ENCODE measurements around the gene NUP93.
A peak's percentile ranks its signal among the peaks of the same experiment; 100 is the strongest.
"Not testable (repeated sequence)": the region's sequence is repeated elsewhere in the genome, so short reads cannot be mapped to it uniquely, and the experiment has no call there.

NUP93 gene

GRCh38 chr16:56866955-56867830, 137.3 kb downstream of the NUP93 start:
- peak in 10 of 51 donors; percentile 3 to 58 (median 11) for DNase-seq

- DNase-seq, result no peak
Observed at GRCh38 chr16:56868175-56868574, 138.2 kb downstream of the NUP93 start.

GRCh38 chr16:56868766-56869165, 138.8 kb downstream of the NUP93 start:
- not testable (repeated sequence) for DNase-seq

- DNase-seq, result no peak
Observed at GRCh38 chr16:56869513-56870275, 139.8 kb downstream of the NUP93 start.

GRCh38 chr16:56870276-56870888, 140.5 kb downstream of the NUP93 start:
- no peak for DNase-seq

GRCh38 chr16:56871172-56871593, 141.3 kb downstream of the NUP93 start:
- no peak for DNase-seq

- no peak for DNase-seq
Observed at GRCh38 chr16:56872863-56873391, 143.0 kb downstream of the NUP93 start.

- no peak for DNase-seq
Observed at GRCh38 chr16:56874800-56875199, 144.9 kb downstream of the NUP93 start.

- DNase-seq, result no peak
Observed at GRCh38 chr16:56876048-56876447, 146.1 kb downstream of the NUP93 start.

GRCh38 chr16:56877486-56878182, 147.7 kb downstream of the NUP93 start:
- no peak for DNase-seq

GRCh38 chr16:56878282-56878854, 148.4 kb downstream of the NUP93 start:
- no peak for DNase-seq

GRCh38 chr16:56879276-56879675, 149.3 kb downstream of the NUP93 start:
- DNase-seq, result no peak

- DNase-seq, result no peak
Observed at GRCh38 chr16:56880176-56880575, 150.2 kb downstream of the NUP93 start.

GRCh38 chr16:56880685-56881084, 150.8 kb downstream of the NUP93 start:
- no peak for DNase-seq

GRCh38 chr16:56882077-56882800, 152.3 kb downstream of the NUP93 start:
- DNase-seq, result no peak

- no peak for DNase-seq
Observed at GRCh38 chr16:56883586-56883985, 153.7 kb downstream of the NUP93 start.

GRCh38 chr16:56884026-56884582, 154.2 kb downstream of the NUP93 start:
- DNase-seq, result no peak

GRCh38 chr16:56884929-56885328, 155.0 kb downstream of the NUP93 start:
- DNase-seq, result not testable (repeated sequence)

- no peak for DNase-seq
Observed at GRCh38 chr16:56885446-56886162, 155.7 kb downstream of the NUP93 start.

All from hypothalamus (tissue), 51 donors.